ENCODE results near the gene COPE.

DNA sequence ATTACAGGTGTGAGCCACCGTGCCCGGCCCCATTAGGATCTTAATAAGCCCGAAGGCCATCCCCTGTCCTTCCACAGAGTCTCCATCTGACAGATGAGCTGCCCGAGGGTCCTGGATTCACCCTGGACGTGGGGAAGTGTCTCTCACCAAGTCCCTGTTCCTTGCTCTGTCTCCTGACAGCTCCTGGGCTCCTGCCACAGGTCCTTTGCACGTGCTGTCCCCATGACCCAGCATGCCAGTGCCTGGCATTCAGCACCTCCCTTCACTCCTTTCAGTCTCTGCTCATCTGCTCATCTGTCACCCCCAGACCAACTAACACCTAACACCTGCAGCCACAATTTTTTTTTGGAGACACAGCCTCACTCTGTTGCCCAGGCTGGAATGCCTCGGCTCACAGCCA lies 37.7 kb downstream of the COPE start:
- TF ChIP-seq RBBP5 (IDR thresholded peaks at IDR 0.05; ENCODE audit: borderline replicate concordance, low read depth, low read length) (no peak), YY1 (IDR thresholded peaks at IDR 0.05; ENCODE audit: low read depth, low read length) (no peak), POLR2AphosphoS5 (IDR thresholded peaks at IDR 0.05; ENCODE audit: low read depth, low read length) (no peak), POLR2A (IDR thresholded peaks at IDR 0.05; ENCODE audit: control extremely low read depth in 1 of 2, low read depth in 2 of 2, low read length in 2 of 2) (no peak), CBX8 (IDR thresholded peaks at IDR 0.05; ENCODE audit: borderline replicate concordance, low read depth, low read length) (no peak), ZNF274 (IDR thresholded peaks at IDR 0.05; ENCODE audit: borderline replicate concordance, extremely low read depth, low read length) (no peak), TCF12 (IDR thresholded peaks at IDR 0.05; ENCODE audit: low read depth, low read length) (no peak), JUND (IDR thresholded peaks at IDR 0.05; ENCODE audit: low read length) (no peak), RAD21 (IDR thresholded peaks at IDR 0.05 in 1 of 2, conservative IDR thresholded peaks at IDR 0.05 in 1 of 2; ENCODE audit: low read depth in 2 of 2, low read length in 2 of 2) (no peak), TAF1 (IDR thresholded peaks at IDR 0.05; ENCODE audit: low read depth, low read length) (no peak), EZH2 (IDR thresholded peaks at IDR 0.05; ENCODE audit: low read depth, low read length, severe bottlenecking) (no peak), SIN3A (conservative IDR thresholded peaks at IDR 0.05 in 1 of 2, IDR thresholded peaks at IDR 0.05 in 1 of 2; ENCODE audit: low read depth in 1 of 2, low read length in 2 of 2) (no peak)
- TF ChIP-seq, protein P1, sequence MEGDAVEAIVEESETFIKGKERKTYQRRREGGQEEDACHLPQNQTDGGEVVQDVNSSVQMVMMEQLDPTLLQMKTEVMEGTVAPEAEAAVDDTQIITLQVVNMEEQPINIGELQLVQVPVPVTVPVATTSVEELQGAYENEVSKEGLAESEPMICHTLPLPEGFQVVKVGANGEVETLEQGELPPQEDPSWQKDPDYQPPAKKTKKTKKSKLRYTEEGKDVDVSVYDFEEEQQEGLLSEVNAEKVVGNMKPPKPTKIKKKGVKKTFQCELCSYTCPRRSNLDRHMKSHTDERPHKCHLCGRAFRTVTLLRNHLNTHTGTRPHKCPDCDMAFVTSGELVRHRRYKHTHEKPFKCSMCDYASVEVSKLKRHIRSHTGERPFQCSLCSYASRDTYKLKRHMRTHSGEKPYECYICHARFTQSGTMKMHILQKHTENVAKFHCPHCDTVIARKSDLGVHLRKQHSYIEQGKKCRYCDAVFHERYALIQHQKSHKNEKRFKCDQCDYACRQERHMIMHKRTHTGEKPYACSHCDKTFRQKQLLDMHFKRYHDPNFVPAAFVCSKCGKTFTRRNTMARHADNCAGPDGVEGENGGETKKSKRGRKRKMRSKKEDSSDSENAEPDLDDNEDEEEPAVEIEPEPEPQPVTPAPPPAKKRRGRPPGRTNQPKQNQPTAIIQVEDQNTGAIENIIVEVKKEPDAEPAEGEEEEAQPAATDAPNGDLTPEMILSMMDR (IDR thresholded peaks at IDR 0.05; ENCODE audit: control extremely low read depth in 1 of 3, insufficient read depth in 1 of 3, low read depth in 1 of 3, low read length in 3 of 3): no peak
